Activated CD8-positive, alpha-beta T cell treated with anti-CD3 and anti-CD28 coated beads for 36 hours (primary cell): ENCODE results near the gene MYH4. TPM values are rescaled to one million over a fixed set of nuclear protein-coding genes. Genes with fewer than 3 reads are reported as not detected.

Experiments
- ATAC-seq: fragments of 200-7000 bp; cut with Tn5 transposase; one replicate; pipeline ENCODE4 v1.10.0; 2021; ENCODE audit warnings: mild to moderate bottlenecking, moderate library complexity
- CTCF ChIA-PET: fragments of 350-600 bp; sonication (Branson Sonifier 250); formaldehyde crosslinking; loops from one replicate; lab custom pipeline; 2021; ENCODE audit warnings: antibody characterized with exemption; lab: Charles Lee
- POLR2A ChIA-PET: fragments of 350-600 bp; sonication (Branson Sonifier 250); formaldehyde crosslinking; loops from one replicate; lab custom pipeline; 2021; ENCODE audit warnings: antibody characterized with exemption; lab: Charles Lee
- DNase-seq: peaks from one replicate; pipeline ENCODE4 v3.0.0-alpha.2; 2020
- H3K27ac Mint-ChIP-seq: one replicate; pipeline ENCODE4 v1.8.0; 2021; ENCODE audit warnings: mild to moderate bottlenecking, mixed read lengths
- H3K27me3 Mint-ChIP-seq: one replicate; pipeline ENCODE4 v1.8.0; 2021; ENCODE audit warnings: mixed read lengths
- H3K36me3 Mint-ChIP-seq: one replicate; pipeline ENCODE4 v1.8.0; 2021; ENCODE audit warnings: low read depth, mixed read lengths
- H3K4me1 Mint-ChIP-seq: one replicate; pipeline ENCODE4 v1.8.0; 2021; ENCODE audit warnings: low read depth, mixed read lengths
- H3K4me3 Mint-ChIP-seq: one replicate; pipeline ENCODE4 v1.8.0; 2021; ENCODE audit warnings: mild to moderate bottlenecking, moderate library complexity, mixed read lengths
- H3K9me3 Mint-ChIP-seq: one replicate; pipeline ENCODE4 v1.8.0; 2021; ENCODE audit warnings: mixed read lengths
- intact Hi-C: fragments of 100-400 bp; cut with micrococcal nuclease; formaldehyde crosslinking; loops from one replicate; pipeline ENCODE4 v1.10.0; 2022
- total RNA-seq, 2 experiments: library from RNA; stranded (reverse); gene quantifications; one replicate each; pipeline ENCODE4 v1.2.3, GENCODE V29; 2021
- TF ChIP-seq, protein P1 (sequence below): fragments of 200-600 bp; IDR thresholded peaks from one replicate; pipeline ENCODE4 v1.8.0; 2022; ENCODE audit warnings: antibody characterized with exemption, mild to moderate bottlenecking

MYH4 gene
- total RNA-seq, 2 experiments from 2014 or later, result not detected

DNA sequence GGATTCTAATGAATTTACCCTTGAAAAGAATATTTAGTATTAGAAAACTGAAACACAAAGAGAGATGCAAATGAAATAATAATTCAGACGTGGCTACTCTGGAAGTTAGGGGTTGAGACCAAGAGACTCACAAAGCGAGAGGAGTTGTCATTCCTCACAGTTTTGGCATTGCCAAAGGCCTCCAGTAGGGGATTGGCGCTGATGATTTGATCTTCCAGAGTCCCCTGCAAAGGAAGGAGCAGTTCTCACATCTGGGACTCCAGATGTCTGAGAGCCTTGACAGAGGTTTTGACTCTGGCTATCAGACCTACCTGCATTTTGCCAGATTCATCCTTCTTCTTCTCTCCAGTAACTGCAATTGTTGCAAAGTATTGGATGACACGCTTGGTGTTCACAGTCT, 54.2 kb downstream of the MYH4 start:
- H3K4me1 Mint-ChIP-seq, result no peaks in the 10 kb centered on the region
- ChIA-PET POLR2A (no interaction called here), CTCF (no interaction called here)
- no peaks in the 10 kb centered on the region for H3K36me3 Mint-ChIP-seq
- no peak for ATAC-seq
- H3K27me3 Mint-ChIP-seq, result peaks cover 11% of the 10 kb centered on the region
- H3K9me3 Mint-ChIP-seq, result no peaks in the 10 kb centered on the region
- H3K4me3 Mint-ChIP-seq, result no peak overlapping the region
- no peak overlapping the region for H3K27ac Mint-ChIP-seq
- no peak for DNase-seq
- TF ChIP-seq, protein P1, sequence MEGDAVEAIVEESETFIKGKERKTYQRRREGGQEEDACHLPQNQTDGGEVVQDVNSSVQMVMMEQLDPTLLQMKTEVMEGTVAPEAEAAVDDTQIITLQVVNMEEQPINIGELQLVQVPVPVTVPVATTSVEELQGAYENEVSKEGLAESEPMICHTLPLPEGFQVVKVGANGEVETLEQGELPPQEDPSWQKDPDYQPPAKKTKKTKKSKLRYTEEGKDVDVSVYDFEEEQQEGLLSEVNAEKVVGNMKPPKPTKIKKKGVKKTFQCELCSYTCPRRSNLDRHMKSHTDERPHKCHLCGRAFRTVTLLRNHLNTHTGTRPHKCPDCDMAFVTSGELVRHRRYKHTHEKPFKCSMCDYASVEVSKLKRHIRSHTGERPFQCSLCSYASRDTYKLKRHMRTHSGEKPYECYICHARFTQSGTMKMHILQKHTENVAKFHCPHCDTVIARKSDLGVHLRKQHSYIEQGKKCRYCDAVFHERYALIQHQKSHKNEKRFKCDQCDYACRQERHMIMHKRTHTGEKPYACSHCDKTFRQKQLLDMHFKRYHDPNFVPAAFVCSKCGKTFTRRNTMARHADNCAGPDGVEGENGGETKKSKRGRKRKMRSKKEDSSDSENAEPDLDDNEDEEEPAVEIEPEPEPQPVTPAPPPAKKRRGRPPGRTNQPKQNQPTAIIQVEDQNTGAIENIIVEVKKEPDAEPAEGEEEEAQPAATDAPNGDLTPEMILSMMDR, result no peak
- intact Hi-C loops, result no loop called here

- POLR2A ChIA-PET, result interaction anchor here (1.0 kb wide), 1 partner anchor 16 kb away, joined by 3 read pairs; no protein-coding TSS in a partner anchor
- H3K4me3 Mint-ChIP-seq, result no peak overlapping the region
These were observed 65.8 kb downstream of the MYH4 start for GRCh38 chr17:10403589-10403988.

DNA sequence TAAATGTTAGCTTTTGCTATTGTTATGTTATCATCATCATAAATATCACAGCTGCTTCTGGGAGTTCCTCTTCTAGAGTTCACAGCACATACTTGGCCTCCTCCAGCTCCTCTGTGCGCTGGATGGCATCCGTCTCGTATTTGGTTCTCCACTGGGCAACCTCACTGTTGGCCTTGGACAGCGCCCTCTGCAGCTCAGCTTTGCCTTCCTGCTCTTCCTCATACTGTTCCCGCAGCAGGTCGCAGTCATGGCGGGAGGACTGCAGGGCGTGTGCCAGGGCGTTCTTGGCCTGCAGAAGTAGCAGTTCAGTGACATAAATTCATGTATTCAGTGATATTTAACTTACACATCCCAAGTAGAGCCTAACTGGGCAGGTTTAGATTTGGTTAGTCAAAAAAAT, 71.0 kb downstream of the MYH4 start:
- H3K9me3 Mint-ChIP-seq, result no peaks in the 10 kb centered on the region
- POLR2A ChIA-PET, result no interaction called here
- H3K36me3 Mint-ChIP-seq, result no peaks in the 10 kb centered on the region
- DNase-seq (no peak), ATAC-seq (no peak)
- intact Hi-C loops, result no loop called here
- no peak overlapping the region for H3K27ac Mint-ChIP-seq
- no peak overlapping the region for H3K4me3 Mint-ChIP-seq
- H3K27me3 Mint-ChIP-seq, result peaks cover 11% of the 10 kb centered on the region
- CTCF ChIA-PET, result no interaction called here
- TF ChIP-seq, protein P1, result no peak
- no peaks in the 10 kb centered on the region for H3K4me1 Mint-ChIP-seq

More at GRCh38 chr17:10403589-10403988, 65.8 kb downstream of the MYH4 start:
- no peaks in the 10 kb centered on the region for H3K36me3 Mint-ChIP-seq
- ATAC-seq, result no peak
- peaks cover 12% of the 10 kb centered on the region for H3K27me3 Mint-ChIP-seq
- no peaks in the 10 kb centered on the region for H3K4me1 Mint-ChIP-seq
- DNase-seq, result no peak
- TF ChIP-seq, protein P1, result no peak
- CTCF ChIA-PET, result interaction anchor here (2.5 kb wide), 1 partner anchor 76 kb away, joined by 7 read pairs; no protein-coding TSS in a partner anchor
- intact Hi-C loops, result no loop called here
- H3K27ac Mint-ChIP-seq, result no peak overlapping the region
- H3K9me3 Mint-ChIP-seq, result no peaks in the 10 kb centered on the region

GRCh38 chr17:10396524-10397163, 72.7 kb downstream of the MYH4 start:
- ATAC-seq (no peak), DNase-seq (no peak)
- intact Hi-C loops, result no loop called here
- Mint-ChIP-seq H3K4me1 (no peaks in the 10 kb centered on the region), H3K4me3 (no peak overlapping the region), H3K27ac (no peak overlapping the region), H3K27me3 (peaks cover 8% of the 10 kb centered on the region), H3K36me3 (no peaks in the 10 kb centered on the region), H3K9me3 (no peaks in the 10 kb centered on the region)
- TF ChIP-seq, protein P1, result no peak
- CTCF ChIA-PET, result no interaction called here
- POLR2A ChIA-PET, result no interaction called here

DNA sequence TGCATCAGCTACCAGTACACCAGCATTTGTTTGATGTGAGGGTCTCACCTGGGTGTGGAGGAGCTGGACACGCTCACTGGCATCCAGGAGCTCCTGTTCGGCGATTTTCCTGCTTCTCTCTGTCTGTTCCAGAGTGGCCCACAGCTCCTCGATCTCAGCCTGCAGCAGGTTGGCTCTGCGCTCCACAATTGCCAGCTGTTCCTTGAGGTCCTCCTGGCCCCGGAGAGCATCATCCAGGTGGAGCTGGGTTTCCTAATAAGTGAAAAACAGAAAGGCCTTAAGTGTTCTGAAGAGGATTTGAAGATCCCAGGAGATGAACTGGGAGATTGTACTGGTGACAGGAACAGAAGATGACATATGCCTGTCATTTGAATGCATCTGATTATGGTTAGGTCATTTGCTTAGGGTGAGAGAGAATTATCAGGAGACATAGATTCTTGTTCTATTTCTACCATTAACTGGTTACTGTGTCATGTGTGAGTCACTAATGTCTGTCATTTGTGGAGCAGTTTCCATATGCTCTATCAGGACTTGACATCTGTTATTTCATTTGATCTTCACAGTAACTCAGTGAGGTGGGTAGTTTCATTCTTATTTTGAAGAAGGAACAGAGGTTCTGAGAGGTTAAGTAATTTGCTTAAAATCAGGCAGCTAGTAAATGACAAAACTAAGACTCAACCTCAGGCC, 75.0 kb downstream of the MYH4 start:
- H3K27ac Mint-ChIP-seq, result no peak overlapping the region
- DNase-seq, result no peak
- intact Hi-C loops, result no loop called here
- H3K27me3 Mint-ChIP-seq, result peaks cover 3% of the 10 kb centered on the region
- TF ChIP-seq, protein P1, result no peak
- no peak for ATAC-seq
- H3K4me1 Mint-ChIP-seq, result no peaks in the 10 kb centered on the region
- ChIA-PET POLR2A (no interaction called here), CTCF (no interaction called here)
- H3K36me3 Mint-ChIP-seq, result no peaks in the 10 kb centered on the region
- H3K4me3 Mint-ChIP-seq, result no peak overlapping the region
- H3K9me3 Mint-ChIP-seq, result no peaks in the 10 kb centered on the region
